Islet of Langerhans (tissue), 1 donor: Measurements from ENCODE around the gene ABCD2.
"Not testable (repeated sequence)": the region's sequence is repeated elsewhere in the genome, so short reads cannot be mapped to it uniquely, and the experiment has no call there.

Source experiments
- FAIRE-seq: peaks from one replicate; lab custom pipeline; 2011; peaks lifted over from hg19 to GRCh38; lab: Jason Lieb, UNC

The ABCD2 gene

GRCh38 chr12:39612250-39612649 lies 7.4 kb downstream of the ABCD2 start:
- FAIRE-seq, result no peak

DNA sequence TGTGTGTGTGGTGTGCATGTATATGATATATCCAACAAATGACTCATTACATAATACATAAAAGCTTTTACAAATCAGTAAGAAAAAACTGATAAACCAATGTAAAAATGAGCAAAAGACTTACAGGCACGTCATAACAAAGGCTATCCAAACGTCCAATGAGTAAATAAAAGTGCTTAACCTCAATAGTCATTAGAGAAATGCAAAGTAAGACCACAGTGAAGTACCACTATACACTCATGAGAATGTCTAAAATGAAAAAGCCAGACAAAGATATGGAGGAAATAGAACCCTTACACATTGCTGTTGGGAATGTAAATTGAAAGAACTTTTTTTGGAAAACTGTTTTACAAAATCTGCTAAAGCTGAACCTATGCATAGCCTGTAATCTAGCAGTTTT lies 7.8 kb downstream of the ABCD2 start:
- no peak for FAIRE-seq

DNA sequence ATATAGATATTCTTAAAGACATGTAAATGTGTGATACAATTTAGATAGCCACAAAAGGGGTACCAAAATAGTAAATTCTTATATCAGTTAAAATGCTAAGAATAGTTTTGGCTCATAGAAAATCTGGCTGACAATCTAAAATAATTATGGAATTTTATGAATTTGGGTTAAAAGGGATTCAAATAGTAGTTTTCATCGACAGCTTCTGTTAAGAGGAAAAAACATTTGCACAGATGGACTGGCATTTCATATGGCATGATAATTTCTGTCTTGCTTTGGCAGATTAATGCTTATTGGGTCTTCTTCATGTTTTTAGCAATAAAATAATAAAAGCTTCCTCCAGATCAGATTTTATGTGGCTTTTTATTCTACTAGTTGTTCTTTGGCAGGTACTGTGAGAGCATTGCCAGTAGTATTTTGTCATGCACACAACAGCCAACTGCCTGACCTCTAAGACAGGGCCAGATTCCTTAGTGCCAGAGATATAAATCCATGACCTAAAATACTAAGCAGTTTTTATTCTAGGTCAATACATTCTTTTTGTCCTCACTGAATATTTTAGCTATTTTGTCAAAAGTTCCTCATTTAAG lies 9.1 kb downstream of the ABCD2 start:
- FAIRE-seq, result no peak

- FAIRE-seq, result no peak
These were observed 12.7 kb downstream of the ABCD2 start for GRCh38 chr12:39606712-39607423.

DNA sequence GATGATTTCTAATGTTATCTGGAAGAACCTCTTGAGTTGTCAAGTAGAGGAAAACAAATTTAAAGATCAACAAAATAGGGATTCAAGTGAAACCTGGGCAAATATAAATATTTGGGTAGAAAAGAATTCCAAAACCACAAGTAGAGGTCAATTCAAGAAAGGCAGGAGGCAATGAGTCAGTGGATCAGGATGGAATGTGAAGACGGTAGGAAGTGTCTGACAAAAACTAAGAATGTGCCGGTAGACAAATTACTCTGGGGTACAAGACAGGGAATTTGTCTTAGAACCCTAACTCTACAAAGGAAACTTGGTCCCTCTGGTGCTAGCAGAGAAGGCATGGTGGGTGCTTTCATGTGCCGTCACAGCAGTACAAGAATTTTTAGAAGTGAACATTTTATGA lies 13.6 kb downstream of the ABCD2 start:
- FAIRE-seq, result no peak

GRCh38 chr12:39605501-39605900 lies 14.1 kb downstream of the ABCD2 start:
- no peak for FAIRE-seq

- no peak for FAIRE-seq
These were observed 16.5 kb downstream of the ABCD2 start for GRCh38 chr12:39603065-39603464.

GRCh38 chr12:39601951-39602350 lies 17.7 kb downstream of the ABCD2 start:
- not testable (repeated sequence) for FAIRE-seq

DNA sequence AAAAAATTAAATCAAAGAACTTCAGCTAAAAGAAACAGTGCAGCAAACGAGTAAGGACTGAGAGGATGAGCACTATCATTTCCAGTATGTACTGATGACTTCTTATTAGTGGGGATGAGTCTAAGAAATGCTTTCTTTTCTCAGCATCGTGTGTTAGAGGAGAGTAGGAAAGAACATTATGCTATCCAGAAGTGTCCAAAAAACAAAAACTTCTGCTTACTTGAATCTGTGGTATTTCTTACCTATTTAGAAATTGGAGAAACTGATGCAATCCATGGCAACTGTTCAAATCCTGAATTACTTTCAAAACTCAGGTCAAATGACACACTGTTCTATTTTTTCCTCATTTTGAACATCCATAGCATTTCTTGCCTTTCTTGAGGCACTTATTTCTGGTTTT lies 23.7 kb downstream of the ABCD2 start:
- FAIRE-seq, result no peak

DNA sequence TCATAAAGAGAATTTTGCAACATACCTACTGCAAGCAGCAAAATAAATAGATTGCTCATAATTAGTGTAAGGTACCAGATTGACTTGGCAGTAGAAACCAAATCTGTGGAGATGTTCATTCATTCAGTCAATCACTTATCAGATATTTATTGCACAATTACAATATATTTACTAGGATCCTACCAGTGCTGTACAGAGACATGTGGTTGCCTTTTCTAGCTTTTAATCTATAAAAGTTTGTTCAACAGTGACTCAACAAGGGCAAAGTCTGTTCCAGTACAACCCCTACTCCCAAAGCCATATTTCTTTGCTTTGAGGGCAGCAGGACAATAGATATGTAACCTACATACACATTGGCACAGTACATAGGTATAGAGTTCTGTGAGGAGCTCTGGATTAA lies 27.3 kb downstream of the ABCD2 start:
- no peak for FAIRE-seq

- no peak for FAIRE-seq
These were observed 31.3 kb downstream of the ABCD2 start for GRCh38 chr12:39588348-39588747.

GRCh38 chr12:39587225-39587624 lies 32.4 kb downstream of the ABCD2 start:
- FAIRE-seq, result no peak

DNA sequence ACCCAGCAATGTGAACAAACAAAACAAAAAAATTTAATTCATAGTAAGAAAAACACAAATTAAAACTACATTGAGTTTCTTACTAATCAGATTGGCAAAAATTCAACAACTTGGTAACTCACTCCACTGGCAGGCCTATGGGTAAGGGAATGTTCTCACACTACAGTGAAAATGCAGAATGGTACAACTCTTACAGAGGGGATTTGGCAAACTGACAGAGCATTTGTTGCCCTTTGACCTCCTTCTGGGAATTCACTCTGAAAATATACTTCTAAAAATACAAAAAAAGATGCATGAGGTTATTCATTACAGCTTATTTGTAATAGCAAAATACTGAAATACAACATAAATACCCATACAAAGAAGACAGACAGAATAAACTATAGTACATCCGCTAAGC lies 32.8 kb downstream of the ABCD2 start:
- FAIRE-seq, result no peak

- no peak for FAIRE-seq
These were observed 38.0 kb downstream of the ABCD2 start for GRCh38 chr12:39581592-39581991.

DNA sequence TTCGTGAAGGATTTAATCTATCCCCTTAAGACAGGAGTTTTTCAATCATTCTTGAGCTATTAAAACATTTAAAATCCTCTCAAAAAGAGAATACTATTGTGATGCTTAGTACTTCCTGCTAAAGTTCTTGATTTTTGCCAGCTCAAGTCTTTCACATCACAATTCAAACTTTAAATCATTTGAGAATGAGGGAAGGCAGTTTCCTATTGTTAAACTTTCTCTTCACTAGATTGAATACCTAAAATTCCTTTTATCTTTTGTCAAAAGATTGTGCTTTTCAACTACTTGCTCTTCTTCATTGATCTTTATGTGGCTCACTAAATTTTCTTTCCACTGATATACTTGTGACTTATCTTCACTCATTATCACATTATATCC lies 44.1 kb downstream of the ABCD2 start:
- FAIRE-seq, result no peak

DNA sequence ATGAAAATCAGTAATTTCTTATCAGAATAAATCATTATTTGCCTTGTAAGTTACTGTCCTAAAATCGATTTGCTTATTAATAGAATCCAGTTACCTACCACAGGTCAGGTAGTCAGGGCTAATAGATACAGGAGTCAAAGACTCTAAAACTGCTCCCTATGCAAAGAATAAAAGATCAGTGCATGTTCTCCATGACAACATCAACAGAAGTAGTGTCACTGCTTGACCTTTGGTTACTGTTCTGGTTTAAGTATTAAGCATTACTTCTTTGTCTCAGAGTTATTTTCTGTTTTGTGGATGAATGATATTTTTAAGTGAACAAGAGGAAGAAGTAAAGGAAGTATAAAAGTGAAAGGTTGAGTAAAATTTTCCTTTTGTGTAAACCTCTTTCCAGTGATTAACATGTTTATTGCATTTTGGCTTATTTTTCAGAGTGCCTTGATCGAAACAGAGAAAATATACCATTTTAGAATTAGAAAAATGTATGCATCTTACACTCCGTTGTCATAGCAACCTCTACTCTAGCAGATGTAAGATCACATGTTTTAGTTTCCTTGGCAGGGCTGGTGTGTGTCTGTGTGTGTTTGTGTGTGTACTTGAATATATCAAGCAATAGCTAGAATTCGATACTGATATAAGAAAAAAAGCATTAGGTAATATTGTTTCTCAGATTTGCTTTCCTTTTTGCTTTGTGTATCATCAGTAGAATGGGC lies 44.7 kb downstream of the ABCD2 start:
- no peak for FAIRE-seq

GRCh38 chr12:39574378-39574777 lies 45.2 kb downstream of the ABCD2 start:
- no peak for FAIRE-seq

- FAIRE-seq, result no peak
These were observed 45.6 kb downstream of the ABCD2 start for GRCh38 chr12:39573971-39574370.

DNA sequence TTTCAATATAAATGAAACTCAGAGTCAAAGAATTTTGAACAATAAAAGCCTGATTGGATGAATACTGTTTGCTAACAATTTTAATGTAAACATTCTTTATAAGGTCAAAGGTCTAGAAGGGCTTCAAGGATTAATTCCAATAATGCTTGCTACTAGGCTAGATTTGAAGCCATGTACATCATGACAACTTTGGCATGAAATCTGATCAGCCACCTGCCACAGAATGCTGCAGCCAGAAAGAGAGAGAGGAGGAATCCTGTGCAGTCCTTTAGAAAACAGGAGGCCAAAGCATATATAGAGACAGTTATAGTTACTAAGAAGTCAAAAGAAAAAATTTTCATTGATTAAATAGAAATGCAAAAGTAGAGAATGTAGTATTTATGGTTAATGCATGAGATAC lies 47.1 kb downstream of the ABCD2 start:
- FAIRE-seq, result no peak

DNA sequence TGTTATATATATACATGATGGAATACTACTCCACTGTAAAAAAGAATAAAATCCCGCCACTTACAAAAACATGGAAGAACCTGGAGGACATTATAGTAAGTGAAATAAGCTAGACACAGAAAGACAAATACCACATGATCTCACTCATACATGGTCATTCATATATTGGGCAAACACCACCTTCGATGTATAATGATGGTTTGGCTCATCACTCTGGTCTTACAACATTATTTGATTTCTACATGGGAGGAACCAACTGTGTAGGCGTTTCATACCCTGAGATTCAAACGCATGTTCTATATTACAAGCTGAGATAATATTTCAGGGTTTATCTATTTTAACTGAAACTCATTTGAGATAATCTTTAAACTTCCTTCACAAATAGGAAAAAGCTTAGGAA lies 48.3 kb downstream of the ABCD2 start:
- FAIRE-seq, result no peak

DNA sequence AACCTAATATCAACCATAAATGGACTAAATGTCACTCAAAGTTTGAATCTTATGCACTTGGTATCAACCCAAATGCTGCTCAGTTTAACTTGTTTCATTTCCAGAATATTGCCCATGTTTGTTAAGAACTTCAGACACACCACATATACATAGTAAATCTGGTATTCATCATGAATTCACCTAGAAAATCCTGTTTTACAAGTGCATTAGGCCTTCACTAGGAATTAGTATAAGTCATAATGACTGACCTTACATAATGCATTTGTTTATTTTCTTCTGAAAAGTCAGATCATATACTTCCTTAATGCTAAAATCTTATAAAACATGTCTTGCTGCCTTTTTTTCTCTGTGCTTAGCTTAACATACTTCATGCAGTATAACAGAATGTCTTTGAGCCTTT lies 66.1 kb downstream of the ABCD2 start:
- no peak for FAIRE-seq

GRCh38 chr12:39544211-39544610 lies 75.4 kb downstream of the ABCD2 start:
- FAIRE-seq, result not testable (repeated sequence)

DNA sequence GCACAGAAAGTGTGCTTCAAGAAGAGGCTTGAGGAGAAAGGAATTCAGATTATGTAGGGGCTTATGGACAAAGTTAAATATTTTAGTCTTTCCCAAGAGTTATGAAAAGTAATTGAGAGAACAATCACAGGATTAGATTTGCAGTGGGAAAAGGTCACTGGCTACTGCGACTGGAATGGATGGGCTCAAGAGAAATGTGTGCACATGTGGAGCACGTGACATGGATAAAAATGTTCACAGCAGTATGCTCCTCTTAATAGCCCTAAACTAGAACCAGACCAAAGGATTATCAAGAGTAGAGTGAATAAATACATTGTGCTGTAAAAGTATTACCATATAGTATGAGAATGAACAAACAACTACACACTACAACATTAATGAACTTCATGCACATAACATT lies 78.1 kb downstream of the ABCD2 start:
- FAIRE-seq, result no peak

GRCh38 chr12:39538679-39539104 lies 80.9 kb downstream of the ABCD2 start:
- FAIRE-seq, result no peak
